ENCODE data around the gene C10orf71.

C10orf71 gene

GRCh38 chr10:49349390-49349789 lies 50.4 kb downstream of the C10orf71 start:
- DNase-seq (ENCODE audit: low read depth): no peak
- no peak overlapping the region for H3K4me3 ChIP-seq (ENCODE audit: low read depth, low read length)
- TF ChIP-seq CTCF (IDR thresholded peaks at IDR 0.05; ENCODE audit: insufficient read depth, low read depth, low read length, missing control alignments): no peak

DNA sequence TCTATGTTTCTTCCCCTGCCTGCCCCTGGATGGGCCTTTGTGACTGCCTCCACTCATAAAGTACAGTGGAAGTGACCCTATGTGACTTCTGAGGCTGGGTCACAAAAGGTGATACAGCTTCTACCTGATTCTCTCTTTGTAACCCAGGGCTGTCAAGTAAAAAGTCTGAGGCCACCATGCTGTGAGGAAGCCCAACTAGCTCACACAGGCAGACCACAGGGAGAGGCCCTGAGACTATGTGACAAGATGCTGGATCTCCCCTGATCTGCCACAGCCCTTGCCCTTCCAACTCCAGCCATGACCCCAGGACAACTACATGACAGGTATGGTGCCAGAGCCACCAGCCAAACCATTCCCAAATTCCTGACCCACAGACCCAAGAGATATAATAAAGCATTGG lies 51.2 kb downstream of the C10orf71 start:
- H3K4me3 ChIP-seq (ENCODE audit: low read depth, low read length): no peak overlapping the region

DNA sequence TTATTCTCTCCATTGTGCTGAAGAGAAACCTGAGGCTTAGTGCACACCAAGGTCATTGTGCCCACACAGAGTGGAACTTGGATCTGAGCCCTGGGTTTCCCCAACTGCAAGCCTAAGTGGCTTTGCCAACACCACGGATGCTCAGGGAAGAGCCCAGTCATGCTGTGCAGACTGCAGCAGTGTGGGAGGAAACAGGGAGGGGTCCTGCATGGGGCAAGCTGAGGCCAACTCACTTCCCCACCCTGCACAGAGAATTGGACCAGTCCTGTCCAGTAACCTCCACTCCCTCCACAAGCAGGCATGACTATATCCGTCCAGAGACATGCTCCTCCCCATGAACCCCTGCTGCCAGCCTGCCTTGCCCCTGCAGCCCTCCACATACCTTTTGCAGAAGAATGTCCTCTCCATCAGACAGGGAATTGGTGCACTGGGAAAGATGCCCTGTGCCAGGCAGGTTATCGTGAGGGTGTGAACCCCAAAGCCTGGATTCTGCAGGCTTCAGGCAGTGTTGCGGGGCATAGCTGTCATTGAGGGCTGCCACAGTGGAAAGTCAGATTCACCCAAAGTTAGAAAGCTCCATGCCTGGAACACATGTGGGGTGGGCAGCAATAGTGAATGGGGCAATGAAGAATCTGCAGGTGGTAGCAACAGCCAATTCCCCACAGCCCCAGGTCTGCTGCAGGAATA lies 52.0 kb downstream of the C10orf71 start:
- DNase-seq (ENCODE audit: low read depth): no peak
- no peak overlapping the region for H3K4me3 ChIP-seq (ENCODE audit: low read depth, low read length)
- TF ChIP-seq CTCF (IDR thresholded peaks at IDR 0.05; ENCODE audit: insufficient read depth, low read depth, low read length, missing control alignments): no peak

More for the DNA sequence above, 51.2 kb downstream of the C10orf71 start:
- no peak for TF ChIP-seq CTCF (IDR thresholded peaks at IDR 0.05; ENCODE audit: insufficient read depth, low read depth, low read length, missing control alignments)
- DNase-seq (ENCODE audit: low read depth): no peak

DNA sequence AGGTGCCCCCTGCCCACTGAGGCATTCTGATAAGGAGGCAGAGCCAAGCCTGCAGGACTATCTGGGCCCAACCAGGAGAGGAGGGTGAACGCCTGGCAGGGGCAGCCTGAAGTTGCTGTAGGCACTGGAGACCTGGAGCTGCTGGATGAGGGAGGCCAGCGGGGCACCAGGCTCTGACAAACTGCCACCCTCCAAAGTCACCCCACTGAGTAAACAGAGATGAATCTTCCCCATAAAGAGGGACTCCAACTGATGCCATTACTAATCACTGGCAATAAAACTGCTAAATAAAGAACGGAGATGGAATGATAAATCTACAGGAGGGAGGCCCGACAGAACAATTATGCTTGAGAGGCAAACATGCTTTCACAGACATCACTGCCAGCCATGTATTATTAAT lies 52.7 kb downstream of the C10orf71 start:
- no peak for TF ChIP-seq CTCF (IDR thresholded peaks at IDR 0.05; ENCODE audit: insufficient read depth, low read depth, low read length, missing control alignments)
- no peak overlapping the region for H3K4me3 ChIP-seq (ENCODE audit: low read depth, low read length)
- no peak for DNase-seq (ENCODE audit: low read depth)

DNA sequence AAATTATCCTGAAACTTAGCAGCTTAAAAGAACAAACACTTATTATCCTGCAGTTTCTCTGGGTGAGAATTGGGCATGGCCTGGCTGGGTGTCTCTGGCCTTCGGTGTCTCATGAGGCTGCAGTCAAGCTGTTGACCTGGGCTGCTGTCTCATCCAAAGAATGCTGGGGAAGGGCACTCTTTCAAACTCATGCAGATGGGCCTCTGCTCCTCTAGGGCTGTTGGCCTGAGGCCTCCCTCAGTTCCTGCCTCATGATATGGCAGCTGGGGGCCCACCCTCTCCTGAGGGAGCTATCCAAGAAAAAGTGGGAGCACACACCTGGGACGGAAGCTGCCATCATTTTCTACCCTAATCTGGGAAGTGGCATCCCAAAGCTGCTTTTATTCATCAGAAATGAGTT lies 53.4 kb downstream of the C10orf71 start:
- DNase-seq (ENCODE audit: low read depth): no peak
- TF ChIP-seq CTCF (IDR thresholded peaks at IDR 0.05; ENCODE audit: insufficient read depth, low read depth, low read length, missing control alignments): no peak
- no peak overlapping the region for H3K4me3 ChIP-seq (ENCODE audit: low read depth, low read length)

DNA sequence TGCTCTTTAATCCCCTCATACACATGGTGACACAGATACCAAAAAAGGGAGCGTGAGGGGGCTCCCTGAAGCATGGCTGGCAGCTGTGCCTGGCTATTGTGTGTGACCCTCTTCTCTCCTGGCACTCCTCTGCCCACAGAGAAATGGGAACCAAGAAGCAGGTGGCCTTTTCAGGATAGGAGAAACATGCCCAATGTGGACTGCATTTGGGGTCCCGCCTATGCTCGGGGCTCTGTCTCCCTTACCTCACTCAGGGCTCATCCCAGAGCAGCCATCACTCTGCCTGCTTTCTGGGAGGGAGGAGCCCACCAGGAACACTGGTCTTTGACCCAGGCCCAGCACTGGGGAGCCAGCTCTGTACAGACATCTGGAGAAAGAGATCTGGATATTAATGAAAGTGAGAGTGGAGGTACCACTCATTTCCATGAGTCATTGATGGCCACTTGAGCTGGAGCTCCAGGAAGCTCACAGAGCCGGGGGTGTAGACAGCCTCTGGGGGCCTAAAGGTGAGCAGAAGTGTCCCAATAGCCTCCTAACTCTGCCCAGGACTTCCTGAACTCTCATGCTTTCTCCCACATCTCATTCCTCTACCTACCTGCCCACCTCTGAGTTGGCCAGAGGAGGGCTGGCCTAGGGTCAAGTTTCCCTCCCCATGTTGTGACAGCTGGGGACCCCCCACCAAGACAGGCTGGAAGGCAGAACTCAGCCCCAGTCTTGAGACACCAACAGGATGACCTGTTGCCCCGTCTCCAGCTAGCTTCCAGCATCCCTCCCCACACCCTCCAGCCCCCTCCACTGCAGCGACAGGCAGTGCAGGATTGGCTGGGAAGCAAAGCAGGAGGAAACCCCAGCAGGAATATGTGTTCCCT lies 54.3 kb downstream of the C10orf71 start:
- DNase-seq (ENCODE audit: low read depth): no peak
- TF ChIP-seq CTCF (IDR thresholded peaks at IDR 0.05; ENCODE audit: insufficient read depth, low read depth, low read length, missing control alignments): no peak
- H3K4me3 ChIP-seq (ENCODE audit: low read depth, low read length): no peak overlapping the region

All from GM12865 (cell line).